Breast epithelium (tissue), 3 donors: Measurements from ENCODE around the gene EXO1.

Source experiments
- POLR2A ChIP-seq: fragments of 450-650 bp; IDR thresholded peaks from one replicate; pipeline ENCODE4 v1.6.1; 2016; ENCODE audit warnings: antibody characterized with exemption, mild to moderate bottlenecking, moderate library complexity
- TF ChIP-seq, protein P1 (sequence below), 3 donors: fragments of 450-650 bp; IDR thresholded peaks; one replicate each; pipeline ENCODE4 v1.5.1; 2016 to 2017; ENCODE audit warnings: antibody characterized with exemption in 3 of 3, mild to moderate bottlenecking in 3 of 3, moderate library complexity in 3 of 3

DNA sequence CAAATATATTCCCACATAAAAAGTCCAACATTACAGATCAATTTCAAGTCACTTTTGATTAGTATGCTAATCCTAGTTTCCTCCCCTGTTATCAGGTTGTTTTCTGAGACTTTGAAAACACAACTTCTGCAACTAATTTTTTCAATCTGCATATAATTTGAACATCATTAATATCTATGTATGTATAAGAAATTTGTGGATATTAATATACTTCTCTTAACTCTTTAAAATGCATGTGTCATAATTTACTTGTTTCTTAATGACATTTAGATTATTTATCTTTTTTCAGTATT, 48.6 kb downstream of the EXO1 start:
- TF ChIP-seq, protein P1, sequence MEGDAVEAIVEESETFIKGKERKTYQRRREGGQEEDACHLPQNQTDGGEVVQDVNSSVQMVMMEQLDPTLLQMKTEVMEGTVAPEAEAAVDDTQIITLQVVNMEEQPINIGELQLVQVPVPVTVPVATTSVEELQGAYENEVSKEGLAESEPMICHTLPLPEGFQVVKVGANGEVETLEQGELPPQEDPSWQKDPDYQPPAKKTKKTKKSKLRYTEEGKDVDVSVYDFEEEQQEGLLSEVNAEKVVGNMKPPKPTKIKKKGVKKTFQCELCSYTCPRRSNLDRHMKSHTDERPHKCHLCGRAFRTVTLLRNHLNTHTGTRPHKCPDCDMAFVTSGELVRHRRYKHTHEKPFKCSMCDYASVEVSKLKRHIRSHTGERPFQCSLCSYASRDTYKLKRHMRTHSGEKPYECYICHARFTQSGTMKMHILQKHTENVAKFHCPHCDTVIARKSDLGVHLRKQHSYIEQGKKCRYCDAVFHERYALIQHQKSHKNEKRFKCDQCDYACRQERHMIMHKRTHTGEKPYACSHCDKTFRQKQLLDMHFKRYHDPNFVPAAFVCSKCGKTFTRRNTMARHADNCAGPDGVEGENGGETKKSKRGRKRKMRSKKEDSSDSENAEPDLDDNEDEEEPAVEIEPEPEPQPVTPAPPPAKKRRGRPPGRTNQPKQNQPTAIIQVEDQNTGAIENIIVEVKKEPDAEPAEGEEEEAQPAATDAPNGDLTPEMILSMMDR (IDR thresholded peaks at IDR 0.05) = no peak
- TF ChIP-seq POLR2A = no peak
